HEK293T (cell line): ENCODE data around the gene EIF4EBP3.

Experiments used
- ARNT ChIP-seq: fragments of 450-650 bp; IDR thresholded peaks from 2 replicates; pipeline ENCODE4 v1.6.1; 2017; ENCODE audit warnings: mild to moderate bottlenecking
- BHLHE40 ChIP-seq: fragments of 450-650 bp; IDR thresholded peaks from 2 replicates; pipeline ENCODE4 v1.6.1; 2016; ENCODE audit warnings: mild to moderate bottlenecking, moderate library complexity, borderline replicate concordance
- FOXA1 ChIP-seq: fragments of 450-650 bp; IDR thresholded peaks from 2 replicates; pipeline ENCODE4 v1.6.1; 2016; ENCODE audit warnings: mild to moderate bottlenecking
- FOXM1 ChIP-seq: fragments of 450-650 bp; IDR thresholded peaks from 2 replicates; pipeline ENCODE4 v1.6.1; 2017; ENCODE audit warnings: mild to moderate bottlenecking, borderline replicate concordance
- HDGF ChIP-seq: fragments of 450-650 bp; IDR thresholded peaks from 2 replicates; pipeline ENCODE4 v1.6.1; 2017; ENCODE audit warnings: antibody characterized with exemption, borderline replicate concordance
- L3MBTL2 ChIP-seq: fragments of 450-650 bp; conservative IDR thresholded peaks from 2 replicates; pipeline ENCODE4 v1.6.1; 2016; ENCODE audit warnings: mild to moderate bottlenecking
- NFRKB ChIP-seq: fragments of 450-650 bp; IDR thresholded peaks from 2 replicates; pipeline ENCODE4 v1.6.1; 2016; ENCODE audit warnings: mild to moderate bottlenecking, moderate library complexity
- SP1 ChIP-seq: fragments of 450-650 bp; IDR thresholded peaks from 2 replicates; pipeline ENCODE4 v1.6.1; 2017
- SUZ12 ChIP-seq: fragments of 450-650 bp; IDR thresholded peaks from 2 replicates; pipeline ENCODE4 v1.6.1; 2016; ENCODE audit warnings: mild to moderate bottlenecking
- TF ChIP-seq, protein P1 (sequence below): fragments of 450-650 bp; IDR thresholded peaks from 2 replicates; pipeline ENCODE4 v1.6.1; 2016

DNA sequence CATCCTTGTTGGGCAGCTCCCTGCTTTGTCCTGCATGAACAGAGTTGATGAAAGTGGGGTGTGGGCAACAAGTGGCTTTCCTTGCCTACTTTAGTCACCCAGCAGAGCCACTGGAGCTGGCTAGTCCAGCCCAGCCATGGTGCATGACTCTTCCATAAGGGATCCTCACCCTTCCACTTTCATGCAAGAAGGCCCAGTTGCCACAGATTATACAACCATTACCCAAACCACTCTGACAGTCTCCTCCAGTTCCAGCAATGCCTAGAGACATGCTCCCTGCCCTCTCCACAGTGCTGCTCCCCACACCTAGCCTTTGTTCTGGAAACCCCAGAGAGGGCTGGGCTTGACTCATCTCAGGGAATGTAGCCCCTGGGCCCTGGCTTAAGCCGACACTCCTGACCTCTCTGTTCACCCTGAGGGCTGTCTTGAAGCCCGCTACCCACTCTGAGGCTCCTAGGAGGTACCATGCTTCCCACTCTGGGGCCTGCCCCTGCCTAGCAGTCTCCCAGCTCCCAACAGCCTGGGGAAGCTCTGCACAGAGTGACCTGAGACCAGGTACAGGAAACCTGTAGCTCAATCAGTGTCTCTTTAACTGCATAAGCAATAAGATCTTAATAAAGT is 21.1 kb downstream of the EIF4EBP3 start:
- TF ChIP-seq L3MBTL2 = no peak
- TF ChIP-seq NFRKB = no peak
- no peak for TF ChIP-seq FOXM1
- no peak for TF ChIP-seq ARNT
- TF ChIP-seq FOXA1 = no peak
- no peak for TF ChIP-seq BHLHE40
- TF ChIP-seq SP1 = no peak
- no peak for TF ChIP-seq HDGF
- TF ChIP-seq SUZ12 = no peak
- TF ChIP-seq, protein P1, sequence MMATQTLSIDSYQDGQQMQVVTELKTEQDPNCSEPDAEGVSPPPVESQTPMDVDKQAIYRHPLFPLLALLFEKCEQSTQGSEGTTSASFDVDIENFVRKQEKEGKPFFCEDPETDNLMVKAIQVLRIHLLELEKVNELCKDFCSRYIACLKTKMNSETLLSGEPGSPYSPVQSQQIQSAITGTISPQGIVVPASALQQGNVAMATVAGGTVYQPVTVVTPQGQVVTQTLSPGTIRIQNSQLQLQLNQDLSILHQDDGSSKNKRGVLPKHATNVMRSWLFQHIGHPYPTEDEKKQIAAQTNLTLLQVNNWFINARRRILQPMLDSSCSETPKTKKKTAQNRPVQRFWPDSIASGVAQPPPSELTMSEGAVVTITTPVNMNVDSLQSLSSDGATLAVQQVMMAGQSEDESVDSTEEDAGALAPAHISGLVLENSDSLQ = no peak
